ELF-1 (cell line): Measurements from ENCODE around the gene SOX5.
"Not testable (repeated sequence)": the region's sequence is repeated elsewhere in the genome, so short reads cannot be mapped to it uniquely, and the experiment has no call there.

ENCODE experiments used
- DNase-seq: peaks from one replicate; pipeline ENCODE4 v3.0.0-alpha.2; 2016; ENCODE audit warnings: low read depth, low spot score

Gene SOX5

DNA sequence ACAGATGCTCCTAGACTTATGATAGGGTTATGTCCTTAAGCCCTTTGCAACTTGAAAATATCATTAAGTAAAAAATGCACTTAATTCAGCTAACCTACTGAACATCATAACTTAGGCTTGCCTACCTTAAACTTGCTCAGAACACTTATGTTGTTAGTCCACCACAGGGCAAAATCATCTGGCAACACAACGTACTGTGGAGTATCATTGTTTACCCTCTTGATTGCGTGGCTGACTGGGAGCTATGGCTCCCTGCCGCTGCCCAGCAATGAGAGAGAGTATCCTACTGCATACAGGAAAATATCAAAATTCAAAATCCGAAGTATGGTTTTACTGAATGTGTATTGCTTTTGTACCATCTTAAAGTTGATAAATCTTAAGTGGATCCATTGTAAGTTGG, 105.5 kb downstream of the SOX5 start:
- no peak for DNase-seq

DNA sequence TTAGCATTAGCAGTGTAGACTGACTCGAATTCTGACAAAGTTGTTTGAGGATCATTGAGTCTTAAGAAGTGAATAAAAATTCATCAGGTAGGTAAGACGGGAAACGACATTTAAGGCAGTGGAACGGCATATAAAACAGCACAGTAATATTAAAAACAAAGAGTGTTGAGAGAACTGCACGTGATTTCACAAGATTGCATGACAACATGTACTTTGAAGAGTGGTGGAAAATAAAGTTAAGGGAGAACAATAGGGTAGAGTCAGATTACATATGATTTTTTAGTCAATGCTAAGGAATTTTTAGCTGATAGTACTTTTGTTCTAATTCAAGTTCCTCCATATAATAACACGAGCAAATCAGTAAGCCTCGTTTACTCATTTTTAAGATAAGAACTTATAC, 115.4 kb downstream of the SOX5 start:
- DNase-seq = no peak

DNA sequence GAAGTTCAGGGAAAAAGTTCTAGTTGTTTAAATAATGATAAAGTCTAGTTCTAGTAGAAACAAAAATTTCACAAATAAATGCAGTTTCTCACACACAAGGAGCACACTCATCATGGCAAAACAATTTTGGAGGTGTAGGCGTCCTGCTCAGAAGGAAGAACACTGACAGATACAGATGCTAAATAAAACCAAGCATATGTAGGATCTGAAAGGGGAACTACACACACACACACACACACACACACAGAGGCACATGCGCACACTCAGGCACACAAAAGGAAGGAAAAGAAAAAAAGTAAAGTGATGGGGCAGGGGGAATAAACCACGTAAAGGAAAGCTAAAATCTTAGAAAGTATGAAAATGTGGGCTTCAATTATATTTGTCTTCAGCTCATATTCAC, 117.7 kb downstream of the SOX5 start:
- no peak for DNase-seq

DNA sequence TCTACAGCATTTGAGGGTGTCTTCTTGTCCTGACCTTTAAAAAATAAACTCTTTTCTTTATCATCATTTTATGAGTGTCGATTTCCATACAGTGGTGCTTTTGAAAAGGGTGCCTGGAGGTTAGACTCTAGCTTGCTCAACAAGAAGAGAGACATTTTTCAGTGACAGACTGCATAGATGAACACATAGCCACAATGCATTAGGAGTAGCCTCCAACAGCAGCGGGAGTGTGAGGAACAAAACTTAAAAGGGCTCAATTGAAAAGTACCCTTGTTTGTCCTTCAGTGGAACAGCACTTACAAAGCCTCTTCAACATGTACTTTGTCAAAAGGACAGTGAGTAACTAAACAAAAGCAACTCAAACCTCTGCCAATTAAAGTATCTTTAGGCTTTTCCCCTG, 119.3 kb downstream of the SOX5 start:
- DNase-seq = no peak

DNA sequence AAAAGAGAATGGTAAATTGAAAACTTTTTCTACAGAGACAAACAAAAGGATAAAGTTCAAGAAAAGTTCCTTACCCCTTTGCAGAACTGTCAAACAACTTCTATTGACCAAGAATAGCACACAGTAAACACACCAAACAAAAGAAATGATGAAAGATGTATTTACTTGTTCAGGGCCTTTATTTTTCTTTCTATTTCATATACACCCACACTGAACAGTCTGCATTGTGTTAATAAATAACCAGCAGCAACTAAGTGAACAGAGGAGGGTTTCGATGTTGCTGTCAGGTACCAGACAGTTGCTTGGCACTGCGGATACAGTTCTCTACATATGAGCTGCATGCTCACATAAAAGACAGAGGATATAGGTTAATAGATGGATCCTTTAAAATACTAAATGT, 122.1 kb downstream of the SOX5 start:
- no peak for DNase-seq

DNA sequence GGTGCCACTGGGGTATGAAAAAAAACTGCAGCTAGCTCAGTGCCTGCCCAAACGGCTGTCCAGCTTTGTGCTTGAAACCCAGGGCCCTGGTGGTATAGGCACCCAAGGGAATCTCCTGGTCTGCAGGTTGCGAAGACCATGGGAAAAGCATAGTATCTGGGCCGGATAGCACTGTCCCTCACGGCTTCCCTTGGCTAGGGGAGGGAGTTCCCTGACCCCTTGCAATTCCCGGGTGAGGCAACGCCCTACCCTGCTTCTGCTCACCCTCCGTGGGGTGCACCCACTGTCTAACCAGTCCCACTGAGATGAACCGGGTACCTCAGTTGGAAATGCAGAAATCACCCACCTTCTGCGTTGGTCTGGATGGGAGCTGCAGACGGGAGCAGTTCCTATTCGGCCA, 124.3 kb downstream of the SOX5 start:
- DNase-seq = not testable (repeated sequence)

DNA sequence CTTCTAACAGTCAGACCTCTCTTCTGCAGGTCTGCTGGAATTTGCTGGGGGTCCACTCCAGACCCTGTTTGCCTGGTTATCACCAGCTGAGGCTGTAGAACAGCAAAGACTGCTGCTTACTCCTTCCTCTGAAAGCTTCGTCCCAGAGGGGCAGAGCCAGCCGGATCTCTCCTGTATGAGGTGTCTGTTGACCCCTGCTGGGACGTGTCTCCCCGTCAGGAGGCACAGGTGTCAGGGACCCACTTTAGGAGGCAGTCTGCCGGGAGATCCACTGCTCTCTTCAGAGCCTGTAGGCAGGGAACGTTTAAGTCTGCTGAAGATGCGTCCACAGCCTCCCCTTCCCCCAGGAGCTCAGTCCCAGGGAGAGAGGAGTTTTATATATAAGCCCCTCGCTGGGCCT, 125.1 kb downstream of the SOX5 start:
- no peak for DNase-seq

DNA sequence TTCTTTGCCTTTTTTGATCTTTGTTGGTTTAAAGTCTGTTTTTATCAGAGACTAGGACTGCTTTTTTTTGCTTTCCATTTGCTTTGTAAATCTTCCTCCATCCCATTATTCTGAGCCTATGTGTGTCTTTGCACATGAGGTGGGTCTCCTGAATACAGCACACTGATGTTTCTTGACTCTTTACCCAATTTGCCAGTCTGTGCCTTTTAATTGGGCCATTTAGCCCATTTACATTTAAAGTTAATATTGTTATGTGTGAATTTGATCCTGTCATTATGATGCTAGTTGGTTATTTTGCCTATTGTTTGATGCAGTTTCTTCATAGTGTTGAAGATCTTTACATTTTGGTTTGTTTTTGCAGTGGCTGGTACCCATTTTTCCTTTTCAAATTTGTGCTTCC, 126.6 kb downstream of the SOX5 start:
- DNase-seq = not testable (repeated sequence)

DNA sequence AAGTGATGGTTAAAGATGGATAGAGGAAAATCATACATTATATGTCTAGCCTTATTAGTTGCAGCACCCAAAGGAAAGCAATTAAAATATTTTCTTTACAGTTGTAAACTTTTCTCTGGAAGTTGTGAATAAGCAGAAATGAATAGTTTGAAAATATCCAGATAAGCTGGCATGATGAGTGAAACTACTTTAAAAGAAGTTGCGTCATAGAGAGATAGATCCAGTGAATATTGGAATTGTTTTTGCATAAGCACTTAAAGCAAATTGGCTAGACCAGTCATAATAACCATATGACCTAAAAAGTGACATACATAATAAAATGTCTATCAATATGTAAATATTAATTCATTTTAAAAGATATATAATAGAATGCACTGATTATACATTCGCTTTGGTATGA, 132.1 kb downstream of the SOX5 start:
- DNase-seq = no peak

DNA sequence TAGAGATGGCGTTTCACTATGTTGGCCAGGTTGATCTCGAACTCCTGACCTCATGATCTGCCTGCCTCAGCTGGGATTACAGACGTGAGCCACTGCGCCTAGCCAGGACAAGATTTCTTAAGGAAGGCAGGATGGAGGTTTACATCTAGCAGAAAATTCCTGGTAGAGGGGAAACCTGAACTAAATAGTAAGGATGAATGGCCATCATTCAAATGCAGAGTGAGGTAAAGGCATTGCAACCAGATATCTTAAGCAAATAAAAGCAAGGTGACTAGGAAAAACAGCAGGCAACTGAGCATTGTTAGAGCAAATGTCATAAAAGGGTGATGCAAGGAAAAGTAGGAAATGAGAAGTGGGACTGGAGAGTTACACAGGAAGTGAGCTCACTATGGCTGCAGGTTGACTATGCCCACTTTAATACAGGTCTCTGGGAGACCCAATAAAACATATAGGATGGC, 133.0 kb downstream of the SOX5 start:
- DNase-seq = peak; percentile 14

DNA sequence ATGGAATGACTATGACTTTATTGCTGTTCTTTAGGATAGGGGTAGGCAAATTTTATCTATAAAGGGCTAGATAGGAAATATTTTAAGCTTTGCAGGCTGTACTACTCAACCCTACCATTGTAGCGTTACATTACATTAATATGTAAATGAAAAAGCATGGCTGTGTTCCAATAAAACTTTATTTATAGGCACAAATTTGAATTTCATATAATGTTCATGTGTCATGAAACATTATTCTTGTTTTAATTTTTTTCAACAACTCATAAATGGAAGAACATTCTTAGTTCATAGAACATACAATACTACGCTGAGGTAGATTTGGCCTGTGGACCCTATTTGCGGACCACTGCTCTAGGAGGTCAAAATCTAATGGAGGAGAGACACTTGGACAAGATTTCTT, 133.7 kb downstream of the SOX5 start:
- no peak for DNase-seq

DNA sequence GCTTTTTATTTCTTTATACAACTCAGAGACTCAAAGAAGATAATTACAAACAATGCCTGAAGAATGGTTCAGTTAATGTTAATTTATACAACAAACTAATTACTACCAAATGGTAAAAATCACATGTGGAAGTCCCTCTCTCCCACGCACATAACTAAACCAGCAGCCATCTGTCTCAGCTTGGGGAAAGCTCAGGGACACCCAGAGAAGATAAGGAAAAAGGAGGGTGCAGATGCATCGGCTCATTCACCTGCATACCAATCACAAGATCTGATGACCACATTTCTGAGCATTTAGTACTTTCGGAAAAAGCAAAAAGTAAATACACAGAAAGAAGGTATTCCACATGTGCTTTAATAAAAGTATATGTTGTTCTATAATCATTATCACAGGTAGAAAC, 136.3 kb downstream of the SOX5 start:
- DNase-seq = no peak

DNA sequence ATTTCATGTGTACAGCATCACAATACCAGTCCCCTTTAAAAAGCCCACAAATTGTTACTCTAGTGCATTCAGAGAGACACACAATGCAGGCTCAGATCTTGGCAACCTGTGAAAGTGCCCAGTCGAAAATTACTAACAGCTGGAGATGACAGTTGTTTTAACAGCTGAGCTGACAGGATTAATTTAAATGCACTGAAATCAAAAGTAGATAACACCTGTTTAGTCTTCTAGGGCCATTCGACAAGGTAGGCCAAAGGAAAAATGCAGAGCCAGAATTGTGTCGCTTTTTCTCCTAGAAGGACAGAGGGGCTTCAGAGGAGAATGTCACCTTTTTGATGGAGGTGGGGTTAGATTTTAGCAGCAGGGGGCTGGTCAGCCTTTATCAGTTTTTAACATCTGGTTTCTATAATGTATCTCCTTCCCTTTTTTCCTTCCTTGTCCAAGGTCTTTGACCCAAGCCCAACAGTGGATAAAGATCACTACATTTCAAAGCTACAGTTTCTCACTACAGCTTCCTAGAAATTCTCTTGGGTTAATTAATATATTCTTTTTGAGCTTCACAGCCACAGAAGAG, 139.1 kb downstream of the SOX5 start:
- DNase-seq = no peak

DNA sequence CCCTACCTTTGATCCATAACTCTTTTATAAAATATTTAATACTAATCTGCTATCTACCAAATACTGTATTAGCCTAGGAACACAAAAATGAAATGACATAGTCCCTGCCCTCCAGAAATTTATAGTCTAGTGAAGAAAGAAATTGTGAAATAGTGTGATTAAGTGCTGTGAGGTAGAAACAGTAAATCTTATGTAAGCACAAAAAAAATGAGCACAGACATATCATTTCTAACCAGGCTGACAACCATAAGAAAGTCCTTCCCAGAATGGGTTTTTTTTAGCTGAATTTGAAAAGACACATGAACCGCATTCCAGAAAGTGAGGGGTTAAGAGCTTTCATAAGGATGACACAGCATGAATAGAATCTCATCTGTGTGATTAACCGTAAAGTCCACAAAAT, 145.9 kb downstream of the SOX5 start:
- DNase-seq = no peak

DNA sequence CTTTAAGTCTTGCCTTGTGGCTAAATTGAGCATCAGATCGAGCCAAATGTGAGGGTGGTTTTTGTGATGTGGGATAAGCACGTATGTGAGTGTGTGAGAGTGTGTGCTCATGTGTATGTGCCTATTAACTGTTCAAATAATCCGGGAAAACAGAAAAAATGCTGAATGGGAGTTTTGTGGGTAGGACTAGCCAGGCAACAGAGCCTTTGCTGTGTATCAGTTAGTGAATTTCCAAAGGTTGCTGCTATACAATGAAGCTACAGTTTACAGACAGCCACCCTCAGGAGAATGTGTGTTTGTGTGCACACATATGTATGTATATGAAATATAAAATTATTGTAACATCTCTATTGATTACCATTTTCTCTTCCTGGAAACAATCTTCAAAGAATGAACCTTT, 154.0 kb downstream of the SOX5 start:
- no peak for DNase-seq

DNA sequence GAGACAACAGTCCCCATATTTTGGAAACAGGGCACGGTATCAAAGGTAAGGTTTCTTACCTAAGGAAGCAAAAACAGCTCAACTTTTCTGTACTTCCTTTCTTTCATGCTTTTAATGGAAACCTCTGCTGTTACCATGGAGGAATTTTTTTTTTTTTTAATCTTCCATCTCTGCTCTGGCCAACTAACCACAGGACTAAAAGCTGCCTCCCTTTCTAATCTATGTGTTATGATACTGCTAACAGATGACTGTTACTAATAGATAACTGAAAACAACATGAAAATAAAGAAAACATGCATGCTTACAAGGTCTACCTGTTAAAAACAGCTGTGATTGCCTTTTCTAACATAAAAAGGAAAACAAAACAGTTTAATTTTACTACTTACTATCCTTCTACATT, 168.4 kb downstream of the SOX5 start:
- DNase-seq = no peak

DNA sequence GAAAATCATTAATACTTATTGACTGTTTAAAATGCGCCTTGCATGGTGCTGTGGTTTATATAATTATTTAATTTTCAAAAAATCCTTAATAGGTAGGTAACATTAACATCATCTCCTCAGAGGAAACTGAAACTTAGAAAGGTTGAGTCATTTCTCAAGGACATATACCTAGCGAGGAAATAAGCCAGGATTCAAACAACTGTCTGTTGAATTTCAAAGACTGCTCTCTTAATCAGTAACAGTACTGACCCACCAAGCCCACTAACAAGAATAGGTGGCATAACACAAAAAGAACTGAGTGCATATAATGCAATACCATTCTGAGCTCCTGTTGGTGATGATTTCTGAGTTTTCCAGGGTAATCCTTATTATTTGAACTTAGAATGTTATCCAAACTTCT, 174.3 kb downstream of the SOX5 start:
- no peak for DNase-seq

DNA sequence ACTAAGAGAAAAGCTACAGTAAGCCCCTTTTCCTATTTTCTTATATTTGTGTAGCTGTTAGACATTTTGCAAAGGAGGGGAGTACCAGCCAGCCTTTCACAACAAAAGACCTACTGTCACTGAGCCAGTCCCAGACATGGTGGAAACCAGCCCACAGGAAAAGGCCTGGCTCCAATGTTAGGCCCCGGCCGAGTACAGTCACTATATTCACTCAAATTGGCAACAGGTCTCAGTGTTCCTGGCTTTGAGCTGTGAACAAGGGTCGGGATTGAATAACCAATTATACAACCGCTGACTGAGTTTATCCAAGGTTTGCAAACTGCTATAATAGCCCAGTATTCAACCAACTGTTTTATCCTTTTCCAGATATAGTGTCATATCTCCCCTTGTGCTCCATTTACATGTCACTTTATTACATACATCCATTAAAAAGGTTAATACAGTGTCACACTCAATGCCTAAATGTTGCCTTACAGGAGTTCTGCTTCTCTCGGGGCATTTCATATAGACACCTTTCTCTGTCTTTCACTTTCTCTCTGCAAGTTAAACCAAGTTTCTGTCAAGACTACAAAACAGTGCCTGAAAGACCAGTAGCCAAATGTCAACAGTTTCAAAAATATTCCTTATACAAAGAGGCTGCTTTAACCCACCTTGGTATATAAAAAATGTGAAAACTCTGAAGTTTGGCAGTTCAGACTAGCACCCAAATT, 178.1 kb downstream of the SOX5 start:
- no peak for DNase-seq

DNA sequence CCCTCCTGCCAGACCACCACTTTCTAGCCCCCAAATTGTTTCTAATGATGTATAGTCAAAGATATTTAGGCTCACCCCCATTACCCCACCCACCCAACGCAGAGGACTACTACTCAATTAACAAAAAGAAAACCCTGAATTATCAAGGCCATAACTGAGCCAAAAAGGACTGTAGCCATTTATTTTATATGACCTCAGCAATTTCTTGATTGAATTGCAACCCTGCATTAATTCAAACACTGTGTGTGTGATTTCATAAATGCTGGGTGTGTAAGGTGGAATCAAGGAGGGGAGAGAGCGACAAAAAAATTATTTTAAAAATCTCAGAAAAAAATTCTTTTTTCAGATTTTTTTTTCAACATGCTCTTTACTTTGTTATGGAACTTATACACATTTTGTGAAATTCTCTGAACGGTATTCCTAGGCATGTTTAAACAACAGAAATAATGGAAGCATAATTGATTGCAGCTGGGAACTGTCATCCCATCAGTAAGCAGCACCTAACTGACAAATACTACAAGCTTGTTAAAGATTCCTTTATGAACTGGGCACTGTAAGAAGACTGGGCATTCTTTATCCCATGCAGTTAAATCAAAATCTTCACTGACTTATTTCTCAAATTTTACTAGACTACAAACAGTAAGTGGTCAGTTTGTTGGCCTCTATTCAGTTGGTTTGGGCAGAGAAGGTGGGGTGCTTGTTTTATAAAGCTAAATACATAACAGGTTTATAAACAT, 179.1 kb downstream of the SOX5 start:
- no peak for DNase-seq

DNA sequence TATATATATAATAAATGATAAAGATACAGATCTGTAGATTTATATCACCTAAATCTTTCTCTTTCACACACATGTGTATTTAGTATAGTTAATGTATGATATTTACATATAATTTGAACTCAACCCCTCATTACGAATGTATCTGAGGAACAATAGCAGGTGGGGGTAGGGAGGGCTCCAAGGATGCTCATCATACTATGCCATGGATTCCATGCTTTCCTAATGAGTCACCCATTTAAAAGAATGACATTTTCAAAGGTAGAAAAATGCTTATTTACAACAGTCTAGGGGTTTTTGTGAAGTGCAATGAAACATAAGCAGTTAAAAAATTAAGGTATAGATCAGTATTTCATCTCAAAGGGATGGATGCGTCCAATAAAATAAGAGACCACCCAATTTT, 181.6 kb downstream of the SOX5 start:
- DNase-seq = no peak

DNA sequence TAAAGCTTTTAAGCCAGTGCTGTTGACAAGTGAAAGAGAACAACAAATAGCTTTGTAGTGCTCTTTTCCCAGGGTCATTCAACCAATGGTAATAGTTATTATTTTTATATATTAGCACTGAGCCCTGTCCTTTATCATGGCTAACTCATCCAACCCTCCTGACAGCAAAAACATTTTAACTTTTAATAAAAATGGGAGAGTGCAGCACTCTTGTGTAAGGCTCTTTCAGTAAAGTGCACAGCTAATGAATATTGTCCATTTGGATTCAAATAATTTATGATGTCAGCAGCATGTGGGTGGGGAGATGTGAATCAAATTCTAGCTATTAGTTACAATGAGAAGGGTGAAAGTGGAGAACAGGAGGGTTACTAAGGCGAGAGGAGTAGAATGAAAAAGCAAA, 185.7 kb downstream of the SOX5 start:
- DNase-seq = no peak

DNA sequence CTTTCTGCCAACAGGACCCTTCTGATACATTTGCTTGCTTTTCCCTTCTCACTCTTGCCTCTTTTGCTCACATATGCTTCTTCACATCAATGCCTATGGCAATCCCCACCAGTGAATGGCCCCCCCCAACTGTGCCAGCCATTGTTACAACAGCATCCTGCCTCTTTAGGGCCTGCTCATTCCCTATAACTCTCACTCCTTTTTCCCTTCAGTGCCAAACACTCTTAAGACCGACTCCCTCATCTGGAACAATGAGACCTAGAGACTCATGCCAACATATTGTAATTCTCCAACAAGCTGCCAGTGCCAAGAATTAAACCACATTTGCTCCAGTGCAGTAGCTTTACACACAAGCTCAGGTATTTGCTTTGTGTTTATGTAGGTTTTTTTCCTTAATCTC, 189.0 kb downstream of the SOX5 start:
- peak; percentile 34 for DNase-seq

DNA sequence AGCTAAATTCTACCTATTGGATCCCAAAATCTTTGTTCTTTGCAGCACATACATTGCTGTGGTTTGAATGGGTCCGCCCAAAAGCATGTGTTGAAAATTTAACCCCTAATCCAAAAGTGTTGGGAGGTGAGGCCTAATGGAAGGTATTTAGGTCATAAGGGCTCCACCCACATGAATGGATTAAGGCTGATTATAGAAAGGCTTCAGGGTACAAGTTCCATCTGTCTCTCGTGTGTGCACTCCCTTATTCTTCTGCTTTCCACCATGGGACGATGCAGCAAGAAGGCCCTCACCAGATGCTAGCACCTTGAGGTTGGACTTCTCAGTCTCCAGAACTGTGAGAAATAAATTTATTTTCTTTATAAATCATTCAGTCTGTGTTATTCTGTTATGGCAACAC, 190.9 kb downstream of the SOX5 start:
- no peak for DNase-seq
